GM20431 (cell line): ENCODE data around the gene GRK1.
"Not testable (repeated sequence)": the region's sequence is repeated elsewhere in the genome, so short reads cannot be mapped to it uniquely, and the experiment has no call there.

Experiments used
- in situ Hi-C: fragments of 300-500 bp; cut with MseI, MboI; formaldehyde crosslinking; loops from one replicate; pipeline ENCODE4 v1.15.0; 2020; ENCODE audit warnings: low sequenced_read_pairs; ENCODE audit not compliant: unreplicated experiment

GRK1 gene

DNA sequence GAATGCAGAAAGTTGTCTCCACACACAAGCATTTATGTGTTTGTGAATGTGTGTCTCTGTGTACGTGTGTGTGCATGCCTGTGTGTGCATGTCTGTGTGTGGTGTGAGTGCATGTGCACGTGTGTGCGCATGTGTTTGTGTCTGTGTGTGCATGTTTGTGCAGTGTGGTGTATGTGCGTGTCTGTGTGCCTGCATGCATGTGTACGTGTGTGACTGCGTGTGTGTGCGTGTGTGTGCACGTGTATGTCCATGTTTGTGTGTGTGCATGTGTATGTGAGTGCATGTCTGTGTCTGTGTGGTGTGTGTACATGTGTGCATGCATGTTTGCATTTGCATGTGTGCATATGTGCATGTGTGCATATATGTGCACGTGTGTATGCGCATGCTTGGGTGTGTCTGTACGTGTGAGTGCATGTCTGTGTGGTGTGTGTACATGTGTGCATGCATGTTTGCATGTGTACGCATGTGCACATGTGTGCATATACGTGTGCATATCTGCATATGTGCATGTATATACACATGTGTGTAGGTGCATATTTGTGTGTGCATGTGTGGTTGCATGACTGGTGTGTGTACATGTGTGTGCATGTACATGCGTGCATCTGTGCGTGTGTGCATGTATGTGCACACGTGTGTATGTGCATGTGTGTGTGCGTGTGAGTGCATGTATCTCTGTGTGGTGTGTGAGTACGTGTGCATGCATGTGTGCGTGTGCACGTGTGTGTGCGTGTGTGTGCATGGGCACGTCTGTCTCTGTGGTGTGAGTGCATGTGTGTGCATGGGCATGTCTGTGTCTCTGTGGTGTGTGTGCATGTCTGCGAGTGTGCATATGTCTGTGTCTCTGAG is 83.8 kb downstream of the GRK1 start:
- in situ Hi-C loops, result no loop called here

DNA sequence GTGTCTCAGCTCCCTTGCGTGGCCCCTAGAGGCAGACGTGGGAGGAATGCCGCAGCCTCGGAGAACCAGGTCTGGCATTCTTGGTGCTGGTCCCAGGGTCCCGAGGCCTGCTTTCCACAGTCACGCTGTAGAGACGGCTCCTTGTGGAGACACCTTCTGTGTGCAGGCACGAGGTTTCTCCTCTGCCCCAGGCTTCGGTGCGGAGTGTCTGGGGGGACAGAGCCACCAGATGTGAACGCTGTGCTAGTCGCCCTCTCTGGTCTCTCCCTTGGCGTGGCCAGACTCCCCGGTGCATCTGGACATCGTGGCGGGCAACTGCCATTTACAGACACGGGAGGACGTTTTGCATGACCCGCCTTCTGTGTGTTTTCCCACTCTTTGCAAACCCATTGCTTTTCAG is 84.5 kb downstream of the GRK1 start:
- in situ Hi-C loops, result no loop called here

DNA sequence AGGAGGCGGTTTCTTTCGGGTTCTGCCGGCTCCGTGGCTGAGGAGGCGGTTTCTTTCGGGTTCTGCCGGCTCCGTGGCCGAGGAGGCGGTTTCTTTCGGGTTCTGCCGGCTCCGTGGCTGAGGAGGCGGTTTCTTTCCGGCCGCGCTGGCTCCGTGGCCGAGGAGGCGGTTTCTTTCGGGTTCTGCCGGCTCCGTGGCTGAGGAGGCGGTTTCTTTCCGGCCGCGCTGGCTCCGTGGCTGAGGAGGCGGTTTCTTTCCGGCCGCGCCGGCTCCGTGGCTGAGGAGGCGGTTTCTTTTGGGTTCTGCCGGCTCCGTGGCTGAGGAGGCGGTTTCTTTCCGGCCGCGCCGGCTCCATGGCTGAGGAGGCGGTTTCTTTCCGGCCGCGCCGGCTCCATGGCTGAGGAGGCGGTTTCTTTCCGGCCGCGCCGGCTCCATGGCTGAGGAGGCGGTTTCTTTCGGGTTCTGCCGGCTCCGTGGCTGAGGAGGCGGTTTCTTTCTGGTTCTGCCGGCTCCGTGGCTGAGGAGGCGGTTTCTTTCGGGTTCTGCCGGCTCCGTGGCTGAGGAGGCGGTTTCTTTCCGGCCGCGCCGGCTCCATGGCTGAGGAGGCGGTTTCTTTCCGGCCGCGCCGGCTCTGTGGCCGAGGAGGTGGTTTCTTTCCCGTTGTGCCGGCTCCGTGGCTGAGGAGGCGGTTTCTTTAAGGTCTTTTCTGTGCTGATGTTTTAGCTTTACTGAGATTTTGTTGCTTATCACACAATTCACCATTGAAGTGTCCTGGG is 85.4 kb downstream of the GRK1 start:
- in situ Hi-C loops, result not testable (repeated sequence)

DNA sequence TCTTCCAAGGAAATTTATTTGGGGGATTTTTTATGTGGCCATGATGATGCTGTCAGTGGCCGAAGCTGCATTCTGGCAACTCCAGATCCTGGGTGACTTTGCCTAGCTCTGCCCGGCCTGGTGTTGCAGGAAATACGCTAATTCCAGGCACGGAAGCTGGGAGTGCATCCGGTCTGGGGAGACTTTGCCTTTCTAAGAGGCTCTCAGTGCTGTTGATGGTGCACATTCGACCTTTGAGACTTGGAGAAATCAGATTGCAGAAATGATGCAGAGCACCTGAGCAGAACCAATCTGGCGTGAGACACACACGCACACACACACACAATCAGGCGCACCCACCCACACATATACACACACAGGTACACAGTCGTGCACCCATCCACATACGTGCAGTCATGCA is 86.2 kb downstream of the GRK1 start:
- in situ Hi-C loops, result no loop called here

- in situ Hi-C loops, result no loop called here
These were observed 87.2 kb downstream of the GRK1 start for GRCh38 chr13:113754242-113754641.

DNA sequence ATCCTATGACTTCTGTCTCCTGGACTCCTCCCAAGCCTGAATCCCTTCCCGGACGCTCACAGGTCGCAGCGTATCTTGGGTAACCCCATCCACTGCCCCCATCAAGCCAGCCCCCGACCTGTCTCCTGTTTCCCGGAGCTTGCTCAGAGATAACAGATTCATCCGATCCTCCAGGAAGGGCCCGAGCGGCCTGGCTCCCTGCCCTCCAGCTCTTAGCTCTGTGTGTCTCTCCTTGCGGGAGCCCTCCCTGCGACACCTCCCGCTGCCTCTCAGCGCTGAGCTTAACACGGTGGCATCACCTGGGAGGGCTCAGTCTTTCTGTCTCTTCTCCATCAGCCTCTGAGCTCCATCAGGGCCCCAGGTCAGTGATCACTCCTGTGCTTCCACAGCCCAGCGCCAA is 87.7 kb downstream of the GRK1 start:
- in situ Hi-C loops, result no loop called here

GRCh38 chr13:113756441-113757097 is 89.5 kb downstream of the GRK1 start:
- in situ Hi-C loops, result no loop called here

DNA sequence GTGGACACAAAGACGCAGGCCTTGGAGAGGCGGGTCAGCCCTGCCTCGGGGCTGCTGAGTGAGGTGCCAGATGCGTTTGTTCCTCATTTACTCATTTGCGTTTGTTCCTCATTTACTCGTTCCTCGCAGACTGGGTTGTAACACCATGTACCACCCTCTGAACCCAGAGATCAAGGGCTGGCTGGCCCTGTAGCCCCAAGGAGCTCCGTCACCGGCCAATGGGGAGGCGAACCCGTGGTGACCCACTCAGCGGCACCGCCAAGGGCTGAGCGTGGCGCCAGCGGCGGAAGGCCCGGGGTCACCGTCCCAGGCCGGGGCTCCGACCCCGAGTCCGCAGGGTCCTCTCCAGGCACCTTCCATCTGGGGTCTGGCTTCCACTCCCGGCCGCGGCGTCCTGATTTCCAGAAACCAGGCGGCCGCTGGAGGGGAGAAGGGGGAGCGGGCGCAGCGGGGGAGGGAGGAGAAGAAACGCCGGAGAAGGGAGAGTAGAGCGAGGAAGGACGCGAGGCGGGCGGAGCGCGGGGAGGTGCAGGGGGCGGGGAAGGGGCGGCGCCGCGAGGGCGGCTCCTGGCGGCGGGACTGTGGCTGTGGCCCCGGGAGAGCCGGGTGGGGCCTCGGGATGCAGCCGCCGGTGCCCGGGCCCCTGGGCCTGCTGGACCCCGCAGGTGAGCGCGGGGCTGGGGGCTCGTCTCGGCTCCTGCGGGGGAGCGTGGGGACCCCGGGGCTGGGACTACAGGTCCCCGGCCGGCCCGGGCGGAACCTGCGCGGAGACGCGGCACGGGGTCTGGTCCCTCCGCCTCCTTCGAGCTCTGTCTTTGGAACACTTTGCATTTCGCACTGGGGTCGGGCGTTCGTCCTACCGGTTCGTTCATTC is 91.9 kb downstream of the GRK1 start, which contains the start of gene TMEM255B:
Gene TMEM255B, plus strand, starts transcription at position 576 of the 874 bp plus-strand sequence. Its CDS starts 44 bp downstream, at position 620.
- in situ Hi-C loops, result no loop called here

GRCh38 chr13:113759525-113760137 is 92.6 kb downstream of the GRK1 start:
- in situ Hi-C loops, result no loop called here

GRCh38 chr13:113761136-113761535 is 94.1 kb downstream of the GRK1 start:
- in situ Hi-C loops, result no loop called here

DNA sequence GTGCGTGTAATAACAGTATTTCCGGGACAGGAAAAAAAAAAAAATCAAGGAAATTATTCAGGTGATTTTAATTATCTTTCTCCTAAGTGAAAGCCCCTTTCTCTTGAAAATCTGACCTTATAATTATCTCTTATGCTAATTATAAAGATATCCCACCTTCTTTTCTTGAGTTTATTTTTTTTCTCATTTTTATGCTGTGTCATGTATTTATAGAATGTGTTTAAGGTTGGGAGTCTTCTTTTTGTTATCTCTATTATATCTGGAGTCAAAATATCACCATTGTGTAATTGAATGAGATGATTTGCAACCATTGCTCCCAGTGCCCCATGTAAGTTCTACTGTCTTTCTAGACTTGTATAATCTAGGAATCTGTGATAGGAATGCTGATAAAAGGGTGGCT is 95.1 kb downstream of the GRK1 start:
- in situ Hi-C loops, result no loop called here

DNA sequence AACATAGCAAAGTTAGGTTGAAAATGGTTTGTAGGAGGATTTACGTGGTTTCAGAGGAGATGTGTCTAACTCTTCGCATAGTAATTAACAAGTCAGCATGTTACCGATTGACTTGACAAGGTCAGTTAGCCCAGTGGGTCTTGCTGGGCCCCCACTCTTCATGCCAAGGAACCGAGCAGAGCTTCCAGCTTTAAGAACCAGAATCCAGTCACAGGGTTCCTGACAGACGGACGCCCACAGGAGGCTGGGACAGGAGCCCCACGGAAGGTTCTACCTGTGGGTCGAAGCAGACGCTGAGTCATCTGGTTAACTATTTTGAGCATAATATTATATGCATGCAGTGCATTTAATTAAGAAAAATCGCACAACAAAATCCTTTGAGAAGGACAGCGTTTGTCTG is 95.5 kb downstream of the GRK1 start:
- in situ Hi-C loops, result no loop called here

DNA sequence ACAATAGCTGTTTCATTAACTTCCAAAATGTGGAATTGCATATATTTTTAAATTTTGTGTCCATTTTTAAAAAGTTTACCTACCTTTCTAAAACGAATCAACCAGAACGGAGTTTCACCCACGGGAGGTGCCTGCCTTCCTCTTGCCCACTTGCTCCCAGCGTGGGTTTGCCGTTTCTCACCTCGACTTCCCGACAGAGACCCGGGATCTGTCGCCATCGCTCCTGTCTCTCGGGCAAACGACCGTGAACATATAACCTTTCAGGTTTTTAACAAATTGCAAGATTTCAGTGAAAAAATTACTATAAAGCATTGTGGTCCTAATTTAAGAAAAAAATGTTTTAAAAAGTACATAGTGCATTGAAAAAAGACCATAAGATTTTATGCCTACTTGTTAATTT is 96.2 kb downstream of the GRK1 start:
- in situ Hi-C loops, result no loop called here

- in situ Hi-C loops, result no loop called here
These were observed 97.2 kb downstream of the GRK1 start for GRCh38 chr13:113763961-113764792.

GRCh38 chr13:113764793-113765563 is 98.0 kb downstream of the GRK1 start:
- in situ Hi-C loops, result no loop called here

DNA sequence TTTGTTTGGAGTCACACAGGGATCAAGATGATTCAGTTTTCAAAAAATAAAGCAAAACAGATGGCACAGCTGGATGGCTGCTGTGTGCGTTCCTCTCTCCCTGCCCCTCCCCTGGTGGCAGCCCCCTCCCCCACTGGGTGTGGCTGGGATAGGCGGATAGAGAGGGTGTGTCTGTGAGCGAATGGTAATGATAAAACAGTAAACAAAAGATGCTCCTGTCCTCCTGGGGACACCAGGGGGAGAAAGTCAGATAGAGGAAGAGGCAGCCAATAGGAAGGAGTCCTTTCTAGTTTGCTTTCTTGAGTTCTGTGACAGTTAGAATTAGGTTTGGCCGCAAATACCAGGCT is 98.5 kb downstream of the GRK1 start:
- in situ Hi-C loops, result no loop called here

- in situ Hi-C loops, result no loop called here
These were observed 99.2 kb downstream of the GRK1 start for GRCh38 chr13:113766035-113766800.
